ENCODE results near the gene ECE2. TPM values are rescaled to one million over a fixed set of nuclear protein-coding genes. Genes with fewer than 3 reads are reported as not detected.
"Not testable (repeated sequence)": the region's sequence is repeated elsewhere in the genome, so short reads cannot be mapped to it uniquely, and the experiment has no call there.

The ECE2 gene
- total RNA-seq, 1 experiment from 2014 or later: 0.15 TPM

DNA sequence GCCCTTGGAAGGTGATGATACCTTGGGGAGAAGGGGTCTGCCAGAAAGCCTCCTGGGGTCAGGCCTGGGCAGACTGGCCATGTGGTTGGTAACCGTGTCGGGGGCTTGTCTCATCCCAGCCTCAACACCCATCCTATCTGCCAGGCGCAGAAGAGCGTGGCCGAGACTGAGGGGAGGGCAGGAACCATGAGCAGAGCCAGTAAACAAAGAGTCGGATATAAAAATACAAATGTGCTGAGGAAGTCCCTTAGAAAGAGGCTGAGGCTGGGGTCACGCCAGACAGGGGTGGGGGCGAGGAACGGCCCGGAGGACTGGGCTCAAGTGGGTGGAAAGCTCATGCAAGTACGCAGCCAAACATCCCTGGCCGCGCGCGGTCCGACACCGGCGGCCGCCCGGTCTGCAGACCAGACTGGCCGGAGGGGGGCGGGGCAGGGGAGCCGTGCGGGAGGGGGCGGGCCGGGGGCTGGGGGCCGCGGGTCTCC, 16.4 kb upstream of the ECE2 start:
- Histone ChIP-seq H3K4me2 (ENCODE audit: low read depth, low read length, poor library complexity, severe bottlenecking) (no peak overlapping the region), H3K9ac (ENCODE audit: low read length) (no peak overlapping the region), H4K20me1 (ENCODE audit: insufficient read depth, low read depth, low read length) (peaks cover 3% of the 10 kb centered on the region; the same call in 1 of the 2 replicates), H3K27ac (ENCODE audit: low read length) (no peak overlapping the region), H3K79me2 (ENCODE audit: low read length) (peaks cover 20% of the 10 kb centered on the region), H3K4me1 (ENCODE audit: low read length) (peaks cover 18% of the 10 kb centered on the region), H3K27me3 (ENCODE audit: low read length) (no peaks in the 10 kb centered on the region), H3K9me2 (replicated peaks; ENCODE audit: insufficient read depth, low read length) (no peaks in the 10 kb centered on the region), H3K9me3 (ENCODE audit: low read length) (no peaks in the 10 kb centered on the region), H3K36me3 (ENCODE audit: insufficient read depth, low read length) (no peaks in the 10 kb centered on the region), H2AFZ (ENCODE audit: low read length) (no peak overlapping the region), H3K4me3 (ENCODE audit: low read length) (no peak overlapping the region)
- DNase-seq: no peak

DNA sequence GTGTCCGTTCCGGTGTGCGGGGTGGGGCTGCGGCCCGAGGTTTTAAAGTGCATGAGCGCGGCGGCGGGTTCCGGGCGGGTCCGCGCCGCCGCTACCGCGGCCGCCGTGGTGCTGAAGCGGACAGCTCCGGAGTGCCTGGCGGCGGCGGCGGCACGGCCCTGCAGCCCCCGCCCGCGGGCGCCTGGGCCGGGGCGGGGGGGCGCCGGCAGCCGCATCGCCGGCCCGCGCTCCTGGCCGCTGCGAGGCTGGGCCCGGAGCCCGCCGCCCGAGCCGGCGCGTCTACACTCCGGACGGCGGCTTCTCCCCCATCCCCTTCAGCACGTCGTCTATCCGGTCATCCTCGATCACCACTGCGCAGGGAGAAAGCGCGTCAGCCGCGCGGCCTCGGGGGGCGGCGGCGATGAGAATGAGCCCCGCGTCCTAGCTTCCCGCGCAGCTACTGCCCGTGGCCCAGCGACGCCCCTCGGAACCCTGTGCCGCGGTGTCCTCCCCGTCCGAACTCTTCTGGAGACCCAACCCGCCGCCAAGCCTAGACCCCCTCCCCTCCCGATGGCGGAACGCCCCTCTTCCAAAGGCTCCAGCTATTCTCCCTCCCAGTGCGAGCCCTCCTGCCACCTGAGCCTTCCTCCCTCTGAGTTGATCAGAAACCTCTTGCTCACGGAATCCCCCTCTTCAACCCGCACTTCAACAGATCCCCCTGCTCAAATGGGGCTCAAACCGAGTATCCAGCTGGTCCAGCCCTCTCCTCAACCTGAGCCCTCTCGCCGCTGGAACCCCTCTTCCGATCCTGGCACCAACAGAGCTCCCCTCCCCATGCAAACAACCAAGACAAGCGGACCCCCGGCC, 15.7 kb upstream of the ECE2 start:
- H3K27me3 ChIP-seq (ENCODE audit: low read length): no peaks in the 10 kb centered on the region
- no peaks in the 10 kb centered on the region for H3K36me3 ChIP-seq (ENCODE audit: insufficient read depth, low read length)
- H3K79me2 ChIP-seq (ENCODE audit: low read length): peaks cover 13% of the 10 kb centered on the region
- H3K9me3 ChIP-seq (ENCODE audit: low read length): no peaks in the 10 kb centered on the region
- H2AFZ ChIP-seq (ENCODE audit: low read length): no peak overlapping the region
- H3K4me2 ChIP-seq (ENCODE audit: low read depth, low read length, poor library complexity, severe bottlenecking): peak overlapping the region; percentile 92
- peaks cover 18% of the 10 kb centered on the region for H3K4me1 ChIP-seq (ENCODE audit: low read length)
- peak overlapping the region; percentile 86 for H3K9ac ChIP-seq (ENCODE audit: low read length)
- no peak overlapping the region for H3K27ac ChIP-seq (ENCODE audit: low read length)
- no peaks in the 10 kb centered on the region for H3K9me2 ChIP-seq (replicated peaks; ENCODE audit: insufficient read depth, low read length)
- H4K20me1 ChIP-seq (ENCODE audit: insufficient read depth, low read depth, low read length): peaks cover 3% of the 10 kb centered on the region; the same call in 1 of the 2 replicates
- no peak for DNase-seq
- H3K4me3 ChIP-seq (ENCODE audit: low read length): peak overlapping the region; percentile 87

DNA sequence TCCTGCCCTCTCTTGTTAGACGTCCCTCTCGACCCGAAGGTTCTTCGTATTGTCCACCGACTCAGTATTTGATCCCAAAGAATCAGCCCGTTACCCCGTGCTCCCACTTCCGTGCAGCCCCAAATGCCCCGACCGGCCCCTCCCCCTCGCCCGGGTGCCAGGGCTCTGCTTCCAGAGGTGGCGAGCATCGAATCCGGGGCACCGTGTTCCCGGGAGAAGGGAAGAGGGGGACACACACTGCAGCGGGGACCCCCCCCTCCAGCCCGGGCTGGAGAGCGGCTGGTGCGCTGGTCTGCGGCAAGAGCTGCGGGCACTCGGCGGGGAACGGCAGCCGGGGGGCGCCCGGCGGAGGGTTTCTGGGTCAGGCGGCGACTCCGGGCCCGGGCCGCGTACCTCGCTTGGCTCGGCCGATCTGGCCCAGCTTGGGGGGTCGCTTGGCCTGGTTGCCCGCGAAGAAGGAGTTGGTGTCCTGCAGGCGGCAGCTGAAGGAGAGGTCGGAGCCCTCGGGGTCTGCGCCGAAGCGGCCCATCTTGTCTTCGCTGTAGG, 15.0 kb upstream of the ECE2 start:
- Histone ChIP-seq H3K9ac (ENCODE audit: low read length) (peak overlapping the region; percentile 86), H4K20me1 (ENCODE audit: insufficient read depth, low read depth, low read length) (peaks cover 3% of the 10 kb centered on the region; the same call in 1 of the 2 replicates), H3K27ac (ENCODE audit: low read length) (no peak overlapping the region; the same call in 1 of the 2 replicates), H3K4me2 (ENCODE audit: low read depth, low read length, poor library complexity, severe bottlenecking) (peak overlapping the region; percentile 92), H2AFZ (ENCODE audit: low read length) (peak overlapping the region; percentile 88; the same call in 1 of the 2 replicates), H3K36me3 (ENCODE audit: insufficient read depth, low read length) (no peaks in the 10 kb centered on the region), H3K9me3 (ENCODE audit: low read length) (no peaks in the 10 kb centered on the region), H3K4me1 (ENCODE audit: low read length) (peaks cover 18% of the 10 kb centered on the region), H3K4me3 (ENCODE audit: low read length) (peak overlapping the region; percentile 87), H3K9me2 (replicated peaks; ENCODE audit: insufficient read depth, low read length) (no peaks in the 10 kb centered on the region), H3K79me2 (ENCODE audit: low read length) (peaks cover 6% of the 10 kb centered on the region), H3K27me3 (ENCODE audit: low read length) (no peaks in the 10 kb centered on the region)
- no peak for DNase-seq

DNA sequence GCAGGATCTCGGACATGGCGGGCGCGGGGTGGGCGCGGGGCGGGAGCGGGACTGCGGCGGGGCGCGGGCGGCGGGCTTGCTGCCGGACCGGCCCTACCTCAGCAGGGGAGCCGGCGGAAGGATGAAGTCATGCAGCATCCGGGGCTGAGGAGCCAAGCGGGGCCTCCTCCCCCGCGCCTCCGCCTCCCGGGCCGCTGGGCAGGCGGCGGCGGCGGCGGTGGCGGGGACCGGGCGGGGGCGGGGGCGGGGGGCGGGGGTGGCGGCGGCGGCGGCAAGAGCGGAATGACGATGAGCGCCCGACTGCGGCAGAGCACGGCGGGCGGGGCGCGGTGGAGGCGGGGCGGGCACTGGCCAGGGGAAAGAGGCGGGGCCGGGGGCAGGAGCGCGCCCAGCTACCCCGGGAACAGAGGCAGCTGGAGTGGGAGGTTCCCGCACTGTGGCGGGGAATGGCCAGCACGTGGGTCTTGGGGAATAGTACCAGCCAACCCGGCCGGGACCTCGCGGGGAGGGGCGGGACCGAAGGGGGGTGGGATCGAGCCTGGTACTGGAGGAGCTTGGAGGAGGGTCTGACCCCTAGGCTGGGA, 14.5 kb upstream of the ECE2 start, which contains the start of gene CAMK2N2:
TSS of gene CAMK2N2 (minus strand) at position 284 of the 584 bp plus-strand sequence. CDS start at position 16, 268 bp downstream.
- Histone ChIP-seq H3K79me2 (ENCODE audit: low read length) (peaks cover 6% of the 10 kb centered on the region), H3K4me2 (ENCODE audit: low read depth, low read length, poor library complexity, severe bottlenecking) (peak within 1 kb of the TSS; percentile 92), H2AFZ (ENCODE audit: low read length) (peak within 1 kb of the TSS; percentile 93), H3K4me1 (ENCODE audit: low read length) (peaks cover 18% of the 10 kb centered on the region), H3K9me3 (ENCODE audit: low read length) (no peaks in the 10 kb centered on the region), H3K9me2 (replicated peaks; ENCODE audit: insufficient read depth, low read length) (no peaks in the 10 kb centered on the region), H3K36me3 (ENCODE audit: insufficient read depth, low read length) (no peaks in the 10 kb centered on the region), H3K9ac (ENCODE audit: low read length) (peak within 1 kb of the TSS; percentile 86), H3K27me3 (ENCODE audit: low read length) (no peaks in the 10 kb centered on the region), H3K27ac (ENCODE audit: low read length) (no peak within 1 kb of the TSS; the same call in 1 of the 2 replicates), H3K4me3 (ENCODE audit: low read length) (peak within 1 kb of the TSS; percentile 87), H4K20me1 (ENCODE audit: insufficient read depth, low read depth, low read length) (peaks cover 3% of the 10 kb centered on the region; the same call in 1 of the 2 replicates)
- DNase-seq: peak; percentile 90

DNA sequence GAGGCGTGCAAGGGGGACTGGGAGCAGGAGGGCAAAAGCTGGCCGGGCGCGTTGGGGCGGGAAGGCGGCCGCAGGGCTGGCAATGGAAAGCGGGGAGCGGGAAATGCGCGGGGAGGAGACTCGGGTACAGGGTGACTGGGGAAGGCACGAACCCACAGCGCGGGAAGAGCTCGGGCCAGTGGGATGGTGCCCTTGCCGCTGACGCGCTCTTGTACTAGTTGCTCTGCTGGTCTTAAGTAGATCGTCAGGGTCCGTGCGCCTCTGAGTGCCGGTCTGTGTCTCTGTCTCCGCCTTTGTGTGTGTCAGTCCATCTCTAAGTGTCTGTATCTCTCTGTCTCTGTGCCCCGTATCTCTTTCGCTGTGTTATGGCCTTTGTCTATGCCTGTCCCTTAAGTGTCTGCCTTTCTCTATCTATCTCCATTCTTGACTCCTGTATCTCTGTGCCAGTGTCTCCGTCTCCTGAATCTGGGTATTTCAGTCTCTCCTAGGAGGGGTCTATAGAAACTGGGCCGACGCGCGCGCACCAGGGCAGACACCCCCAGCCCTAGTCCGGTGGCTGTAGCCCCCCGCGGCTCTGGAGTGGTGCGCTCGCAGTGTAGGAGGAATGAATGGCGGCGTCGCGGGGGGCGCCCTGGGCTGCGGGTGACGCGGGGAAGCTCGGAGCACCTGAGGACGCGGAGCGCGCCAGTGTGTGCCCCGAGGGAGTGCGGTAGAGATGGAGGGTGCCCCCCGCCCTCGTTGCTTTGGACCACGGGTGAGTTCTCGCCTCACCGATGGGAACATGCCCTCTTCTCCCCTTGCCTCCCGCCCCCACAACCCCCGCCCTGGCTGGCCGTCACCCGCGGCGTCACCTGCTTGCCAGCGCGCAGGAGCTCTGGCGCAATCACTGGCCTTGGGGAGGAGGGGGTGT, 13.7 kb upstream of the ECE2 start:
- peaks cover 3% of the 10 kb centered on the region; the same call in 1 of the 2 replicates for H4K20me1 ChIP-seq (ENCODE audit: insufficient read depth, low read depth, low read length)
- H3K4me3 ChIP-seq (ENCODE audit: low read length): peak overlapping the region; percentile 87
- peak; percentile 79 for DNase-seq
- H3K79me2 ChIP-seq (ENCODE audit: low read length): peaks cover 6% of the 10 kb centered on the region
- H3K27ac ChIP-seq (ENCODE audit: low read length): no peak overlapping the region
- H3K4me2 ChIP-seq (ENCODE audit: low read depth, low read length, poor library complexity, severe bottlenecking): peak overlapping the region; percentile 81
- no peaks in the 10 kb centered on the region for H3K9me3 ChIP-seq (ENCODE audit: low read length)
- H3K27me3 ChIP-seq (ENCODE audit: low read length): no peaks in the 10 kb centered on the region
- peak overlapping the region; percentile 93 for H2AFZ ChIP-seq (ENCODE audit: low read length)
- peaks cover 18% of the 10 kb centered on the region for H3K4me1 ChIP-seq (ENCODE audit: low read length)
- H3K36me3 ChIP-seq (ENCODE audit: insufficient read depth, low read length): no peaks in the 10 kb centered on the region
- H3K9me2 ChIP-seq (replicated peaks; ENCODE audit: insufficient read depth, low read length): no peaks in the 10 kb centered on the region
- H3K9ac ChIP-seq (ENCODE audit: low read length): peak overlapping the region; percentile 75

DNA sequence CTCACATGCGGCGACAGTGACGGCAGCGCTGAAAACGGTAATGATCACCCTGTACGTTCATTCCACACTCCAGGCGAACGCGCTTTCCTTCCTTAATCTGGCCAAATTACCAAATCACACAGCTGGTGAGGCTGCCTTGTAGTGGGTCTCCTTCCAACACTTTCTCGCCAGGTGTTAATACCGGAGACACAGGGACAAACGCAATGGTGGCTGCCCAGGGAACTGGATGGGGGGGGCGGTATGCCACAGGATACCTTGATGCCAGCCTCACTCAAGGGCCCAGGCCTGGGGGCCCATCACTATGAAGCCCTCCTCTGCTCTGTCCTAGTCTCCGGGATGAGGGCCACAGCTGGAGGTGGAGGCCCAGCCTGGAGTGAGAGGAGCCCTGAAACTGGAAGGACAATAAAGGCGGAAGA, 13.1 kb upstream of the ECE2 start:
- no peak overlapping the region for H3K27ac ChIP-seq (ENCODE audit: low read length)
- no peak overlapping the region for H3K4me3 ChIP-seq (ENCODE audit: low read length)
- DNase-seq: no peak
- H3K27me3 ChIP-seq (ENCODE audit: low read length): no peaks in the 10 kb centered on the region
- H3K9me2 ChIP-seq (replicated peaks; ENCODE audit: insufficient read depth, low read length): no peaks in the 10 kb centered on the region
- H3K36me3 ChIP-seq (ENCODE audit: insufficient read depth, low read length): no peaks in the 10 kb centered on the region
- no peak overlapping the region for H3K9ac ChIP-seq (ENCODE audit: low read length)
- peaks cover 6% of the 10 kb centered on the region for H3K79me2 ChIP-seq (ENCODE audit: low read length)
- no peak overlapping the region for H3K4me2 ChIP-seq (ENCODE audit: low read depth, low read length, poor library complexity, severe bottlenecking)
- H2AFZ ChIP-seq (ENCODE audit: low read length): no peak overlapping the region
- H4K20me1 ChIP-seq (ENCODE audit: insufficient read depth, low read depth, low read length): peaks cover 3% of the 10 kb centered on the region; the same call in 1 of the 2 replicates
- peaks cover 18% of the 10 kb centered on the region for H3K4me1 ChIP-seq (ENCODE audit: low read length)
- H3K9me3 ChIP-seq (ENCODE audit: low read length): no peaks in the 10 kb centered on the region

DNA sequence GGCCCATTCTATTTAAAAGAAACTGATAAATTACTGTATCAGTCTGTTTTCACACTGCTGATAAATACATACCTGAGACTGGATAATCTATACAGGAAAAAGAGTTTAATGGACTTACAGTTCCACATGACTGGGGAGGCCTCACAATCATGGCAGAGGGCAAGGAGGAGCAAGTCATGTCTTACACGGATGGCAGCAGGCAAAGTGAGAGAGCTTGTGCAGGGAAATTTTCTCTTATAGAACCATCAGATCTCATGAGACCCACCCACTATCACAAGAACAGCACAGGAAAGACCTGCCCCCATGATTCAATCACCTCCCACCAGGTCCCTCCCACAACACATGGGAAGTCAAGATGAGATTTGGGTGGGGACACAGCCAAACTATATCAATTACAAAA, 8.6 kb upstream of the ECE2 start:
- DNase-seq; H3K27ac ChIP-seq (ENCODE audit: low read length); H3K36me3 ChIP-seq (ENCODE audit: insufficient read depth, low read length); H3K79me2 ChIP-seq (ENCODE audit: low read length); H2AFZ ChIP-seq (ENCODE audit: low read length); H3K9me3 ChIP-seq (ENCODE audit: low read length); H3K27me3 ChIP-seq (ENCODE audit: low read length); H3K4me1 ChIP-seq (ENCODE audit: low read length); H3K9me2 ChIP-seq (replicated peaks; ENCODE audit: insufficient read depth, low read length); H3K4me2 ChIP-seq (ENCODE audit: low read depth, low read length, poor library complexity, severe bottlenecking); H3K4me3 ChIP-seq (ENCODE audit: low read length); H4K20me1 ChIP-seq (ENCODE audit: insufficient read depth, low read depth, low read length); H3K9ac ChIP-seq (ENCODE audit: low read length): not testable (repeated sequence)
